ENCODE data around the gene SURF6.

- TF ChIP-seq, protein P1, sequence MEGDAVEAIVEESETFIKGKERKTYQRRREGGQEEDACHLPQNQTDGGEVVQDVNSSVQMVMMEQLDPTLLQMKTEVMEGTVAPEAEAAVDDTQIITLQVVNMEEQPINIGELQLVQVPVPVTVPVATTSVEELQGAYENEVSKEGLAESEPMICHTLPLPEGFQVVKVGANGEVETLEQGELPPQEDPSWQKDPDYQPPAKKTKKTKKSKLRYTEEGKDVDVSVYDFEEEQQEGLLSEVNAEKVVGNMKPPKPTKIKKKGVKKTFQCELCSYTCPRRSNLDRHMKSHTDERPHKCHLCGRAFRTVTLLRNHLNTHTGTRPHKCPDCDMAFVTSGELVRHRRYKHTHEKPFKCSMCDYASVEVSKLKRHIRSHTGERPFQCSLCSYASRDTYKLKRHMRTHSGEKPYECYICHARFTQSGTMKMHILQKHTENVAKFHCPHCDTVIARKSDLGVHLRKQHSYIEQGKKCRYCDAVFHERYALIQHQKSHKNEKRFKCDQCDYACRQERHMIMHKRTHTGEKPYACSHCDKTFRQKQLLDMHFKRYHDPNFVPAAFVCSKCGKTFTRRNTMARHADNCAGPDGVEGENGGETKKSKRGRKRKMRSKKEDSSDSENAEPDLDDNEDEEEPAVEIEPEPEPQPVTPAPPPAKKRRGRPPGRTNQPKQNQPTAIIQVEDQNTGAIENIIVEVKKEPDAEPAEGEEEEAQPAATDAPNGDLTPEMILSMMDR (conservative IDR thresholded peaks at IDR 0.05; ENCODE audit: low read length), result no peak
- no peak for TF ChIP-seq EZH2phosphoT487 (IDR thresholded peaks at IDR 0.05; ENCODE audit: borderline replicate concordance, low read depth, low read length)
These were observed 42.5 kb upstream of the SURF6 start for GRCh38 chr9:133378408-133378962.

All from OCI-LY7 (cell line).